ENCODE measurements around the gene PDSS1.

Gene PDSS1

GRCh38 chr10:26790221-26790995, 92.9 kb downstream of the PDSS1 start:
- Histone ChIP-seq H3K27me3 (no peaks in the 10 kb centered on the region), H3K27ac (no peak overlapping the region)
- TF ChIP-seq, protein P1, sequence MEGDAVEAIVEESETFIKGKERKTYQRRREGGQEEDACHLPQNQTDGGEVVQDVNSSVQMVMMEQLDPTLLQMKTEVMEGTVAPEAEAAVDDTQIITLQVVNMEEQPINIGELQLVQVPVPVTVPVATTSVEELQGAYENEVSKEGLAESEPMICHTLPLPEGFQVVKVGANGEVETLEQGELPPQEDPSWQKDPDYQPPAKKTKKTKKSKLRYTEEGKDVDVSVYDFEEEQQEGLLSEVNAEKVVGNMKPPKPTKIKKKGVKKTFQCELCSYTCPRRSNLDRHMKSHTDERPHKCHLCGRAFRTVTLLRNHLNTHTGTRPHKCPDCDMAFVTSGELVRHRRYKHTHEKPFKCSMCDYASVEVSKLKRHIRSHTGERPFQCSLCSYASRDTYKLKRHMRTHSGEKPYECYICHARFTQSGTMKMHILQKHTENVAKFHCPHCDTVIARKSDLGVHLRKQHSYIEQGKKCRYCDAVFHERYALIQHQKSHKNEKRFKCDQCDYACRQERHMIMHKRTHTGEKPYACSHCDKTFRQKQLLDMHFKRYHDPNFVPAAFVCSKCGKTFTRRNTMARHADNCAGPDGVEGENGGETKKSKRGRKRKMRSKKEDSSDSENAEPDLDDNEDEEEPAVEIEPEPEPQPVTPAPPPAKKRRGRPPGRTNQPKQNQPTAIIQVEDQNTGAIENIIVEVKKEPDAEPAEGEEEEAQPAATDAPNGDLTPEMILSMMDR (IDR thresholded peaks at IDR 0.05) = no peak

DNA sequence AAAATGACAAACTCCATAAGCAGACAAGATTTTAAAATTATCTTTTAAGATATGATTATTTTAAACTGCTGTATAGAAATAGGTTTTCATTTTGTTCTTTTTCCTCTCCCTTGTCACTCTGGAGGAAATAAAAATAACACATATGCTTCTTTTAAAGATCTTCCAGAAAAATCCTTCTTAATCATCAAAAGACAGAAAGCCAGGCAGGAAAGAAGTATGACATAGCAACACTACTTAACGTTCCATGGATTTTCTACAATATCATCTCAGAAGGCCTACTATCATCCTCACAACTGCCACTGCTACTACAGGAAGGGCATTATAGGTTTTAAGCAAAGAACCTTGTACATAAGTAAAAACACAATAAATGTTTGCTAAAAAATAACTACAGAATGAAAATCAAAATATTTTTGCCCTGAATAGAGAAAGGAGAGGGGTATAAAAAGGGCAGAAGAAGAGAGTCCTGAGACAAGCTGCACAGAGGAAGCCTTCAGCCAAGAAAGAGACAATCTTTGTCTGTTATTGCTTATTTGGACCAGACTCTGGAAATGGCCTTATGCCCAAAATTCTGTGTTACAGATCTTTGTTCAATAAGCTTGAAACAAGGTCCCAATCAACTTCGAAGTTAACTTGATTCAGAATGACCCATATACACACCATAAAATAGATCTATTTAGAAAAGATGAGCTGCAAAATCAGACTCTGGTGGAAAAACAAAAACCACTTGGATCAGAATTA, 95.4 kb downstream of the PDSS1 start:
- no peaks in the 10 kb centered on the region for H3K9me3 ChIP-seq
- H3K36me3 ChIP-seq = no peaks in the 10 kb centered on the region
- no peaks in the 10 kb centered on the region for H3K27me3 ChIP-seq
- TF ChIP-seq, protein P1 (IDR thresholded peaks at IDR 0.05) = no peak
- H3K27ac ChIP-seq = peak overlapping the region; percentile 38
- H3K4me3 ChIP-seq (ENCODE audit: low read depth in 1 of 2, low read length in 1 of 2) = no peak overlapping the region
- no peaks in the 10 kb centered on the region for H3K4me1 ChIP-seq (ENCODE audit: control insufficient read depth in 1 of 2, insufficient read depth in 1 of 2, low read depth in 1 of 2, low read length in 1 of 2)

More at GRCh38 chr10:26790221-26790995, 92.9 kb downstream of the PDSS1 start:
- Histone ChIP-seq H3K4me3 (ENCODE audit: low read depth in 1 of 2, low read length in 1 of 2) (no peak overlapping the region), H3K4me1 (ENCODE audit: control insufficient read depth in 1 of 2, insufficient read depth in 1 of 2, low read depth in 1 of 2, low read length in 1 of 2) (peaks cover 0 to 4% of the 10 kb centered on the region in 2 experiments), H3K36me3 (peaks cover 4% of the 10 kb centered on the region), H3K9me3 (no peaks in the 10 kb centered on the region)

Data from neutrophil (primary cell).